CD4-positive, alpha-beta T cell (primary cell): ENCODE measurements around the gene LDLR. TPM values are rescaled to one million over a fixed set of nuclear protein-coding genes. Genes with fewer than 3 reads are reported as not detected.

Experiments
- ATAC-seq: fragments of 200-7000 bp; cut with Tn5 transposase; one replicate; pipeline ENCODE4 v1.10.0; 2022; ENCODE audit warnings: mild to moderate bottlenecking; ENCODE audit not compliant: poor library complexity
- CTCF ChIA-PET: fragments of 350-600 bp; sonication (Branson Sonifier 250); formaldehyde crosslinking; loops from one replicate; lab custom pipeline; 2021; ENCODE audit warnings: antibody characterized with exemption, inconsistent platforms; lab: Charles Lee
- POLR2A ChIA-PET: fragments of 350-600 bp; sonication (Branson Sonifier 250); formaldehyde crosslinking; loops from one replicate; lab custom pipeline; 2021; ENCODE audit warnings: antibody characterized with exemption, inconsistent platforms; lab: Charles Lee
- DNase-seq, 14 experiments: peaks; one replicate each; pipeline ENCODE4 v3.0.0-alpha.2; 2013 to 2020; ENCODE audit warnings: mixed read lengths in 2 of 14
- H3K27ac ChIP-seq, 2 donors: one replicate each; pipeline versions ENCODE4 v1.5.1 to v1.7.0; 2013; ENCODE audit warnings: low read length in 2 of 2, low read depth in 1 of 2, mild to moderate bottlenecking in 1 of 2
- H3K27me3 ChIP-seq, 2 experiments: 1 replicate in 1 of 2; 2 replicates in 1 of 2; pipeline versions ENCODE4 v1.6.1 to v1.7.0; 2013; ENCODE audit warnings: low read length in 2 of 2, control low read depth in 1 of 2, mild to moderate bottlenecking in 1 of 2, moderate library complexity in 1 of 2; ENCODE audit not compliant: insufficient read depth in 2 of 2, control insufficient read depth in 1 of 2
- H3K36me3 ChIP-seq: one replicate; pipeline ENCODE4 v1.6.1; 2013; ENCODE audit warnings: low read length, control low read depth; ENCODE audit not compliant: insufficient read depth
- H3K4me1 ChIP-seq: one replicate; pipeline ENCODE4 v1.6.1; 2013; ENCODE audit warnings: low read length, control low read depth; ENCODE audit not compliant: insufficient read depth
- H3K4me3 ChIP-seq: one replicate; pipeline ENCODE4 v1.5.1; 2013; ENCODE audit warnings: mild to moderate bottlenecking, low read length, moderate library complexity
- H3K9me3 ChIP-seq, 2 experiments: 1 replicate in 1 of 2; 2 replicates in 1 of 2; pipeline versions ENCODE4 v1.6.1 to v1.7.0; 2013; ENCODE audit warnings: low read length in 2 of 2, mild to moderate bottlenecking in 2 of 2, control low read depth in 1 of 2, moderate library complexity in 1 of 2; ENCODE audit not compliant: control insufficient read depth in 1 of 2, insufficient read depth in 1 of 2
- H3K27ac Mint-ChIP-seq: one replicate; pipeline ENCODE4 v1.8.0; 2020; ENCODE audit warnings: mixed read lengths
- H3K27me3 Mint-ChIP-seq: one replicate; pipeline ENCODE4 v1.8.0; 2021; ENCODE audit warnings: mixed read lengths
- H3K36me3 Mint-ChIP-seq: one replicate; pipeline ENCODE4 v1.8.0; 2021; ENCODE audit warnings: low read depth, mixed read lengths
- H3K4me1 Mint-ChIP-seq: one replicate; pipeline ENCODE4 v1.8.0; 2021; ENCODE audit warnings: low read depth, mixed read lengths
- H3K4me3 Mint-ChIP-seq: one replicate; pipeline ENCODE4 v1.8.0; 2020; ENCODE audit warnings: mild to moderate bottlenecking, mixed read lengths
- H3K9me3 Mint-ChIP-seq: one replicate; pipeline ENCODE4 v1.8.0; 2020; ENCODE audit warnings: mixed read lengths
- CTCF ChIP-seq: fragments of 200-600 bp; IDR thresholded peaks from one replicate; pipeline ENCODE4 v1.8.0; 2022; ENCODE audit warnings: antibody characterized with exemption, mild to moderate bottlenecking
- intact Hi-C, 2 experiments: fragments of 100-400 bp; cut with DNase I in 1 of 2; cut with micrococcal nuclease in 1 of 2; formaldehyde crosslinking; loops; one replicate each; pipeline versions ENCODE4 v1.15.1 to v1.9.0; 2023 to 2025; cut with DNase I, micrococcal nuclease
- total RNA-seq, 174 experiments: library from RNA in 2 of 174; stranded (reverse) in 2 of 174; gene quantifications; one replicate each; pipeline ENCODE4 v1.2.3 and lab custom pipeline; 2021 to 2026

Gene LDLR
- total RNA-seq, 2 experiments from 2014 or later: 32.5 to 34.0 TPM

- intact Hi-C loops: no loop called here
- no peak for TF ChIP-seq CTCF
- ChIA-PET CTCF (interaction anchor here (1.6 kb wide), 1 partner anchor 61 kb away, joined by 6 read pairs; no protein-coding TSS in a partner anchor), POLR2A (interaction anchor here (1.5 kb wide), 1 partner anchor 25 kb away, joined by 4 read pairs; the partner anchor contains the start of gene LDLR)
- Mint-ChIP-seq H3K4me1 (no peaks in the 10 kb centered on the region), H3K9me3 (no peaks in the 10 kb centered on the region), H3K36me3 (peaks cover 28% of the 10 kb centered on the region), H3K27me3 (no peaks in the 10 kb centered on the region), H3K27ac (no peak overlapping the region), H3K4me3 (no peak overlapping the region)
- Histone ChIP-seq H3K36me3 (peaks cover 18% of the 10 kb centered on the region), H3K9me3 (peaks cover 0 to 7% of the 10 kb centered on the region in 2 experiments), H3K4me1 (peaks cover 4% of the 10 kb centered on the region), H3K27me3 (no peaks in the 10 kb centered on the region), H3K4me3 (no peak overlapping the region), H3K27ac (no peak overlapping the region)
- no peak for DNase-seq
- ATAC-seq: no peak
Measured at GRCh38 chr19:11064831-11065303, 24.4 kb upstream of the LDLR start.

GRCh38 chr19:11066326-11066725, 22.9 kb upstream of the LDLR start:
- Mint-ChIP-seq H3K27ac (no peak overlapping the region), H3K9me3 (no peaks in the 10 kb centered on the region), H3K27me3 (no peaks in the 10 kb centered on the region), H3K4me1 (no peaks in the 10 kb centered on the region), H3K4me3 (no peak overlapping the region), H3K36me3 (peaks cover 18% of the 10 kb centered on the region)
- Histone ChIP-seq H3K4me1 (peaks cover 4% of the 10 kb centered on the region), H3K4me3 (no peak overlapping the region), H3K9me3 (peaks cover 0 to 7% of the 10 kb centered on the region in 2 experiments), H3K36me3 (peaks cover 8% of the 10 kb centered on the region), H3K27ac (no peak overlapping the region), H3K27me3 (no peaks in the 10 kb centered on the region)
- CTCF ChIA-PET: interaction anchor here (1.6 kb wide), 1 partner anchor 60 kb away, joined by 6 read pairs; no protein-coding TSS in a partner anchor
- POLR2A ChIA-PET: no interaction called here
- intact Hi-C loops: no loop called here
- ATAC-seq (no peak), DNase-seq (no peak)
- TF ChIP-seq CTCF: no peak

GRCh38 chr19:11067356-11068113, 21.7 kb upstream of the LDLR start:
- intact Hi-C loops: no loop called here
- TF ChIP-seq CTCF: no peak
- peaks cover 11% of the 10 kb centered on the region for H3K36me3 Mint-ChIP-seq
- no peak overlapping the region for H3K27ac Mint-ChIP-seq
- ATAC-seq: no peak
- peaks cover 4% of the 10 kb centered on the region for H3K4me1 ChIP-seq
- DNase-seq: no peak
- peaks cover 0 to 7% of the 10 kb centered on the region in 2 experiments for H3K9me3 ChIP-seq
- H3K4me3 ChIP-seq: no peak overlapping the region
- H3K4me1 Mint-ChIP-seq: no peaks in the 10 kb centered on the region
- H3K9me3 Mint-ChIP-seq: no peaks in the 10 kb centered on the region
- H3K27ac ChIP-seq: no peak overlapping the region
- ChIA-PET CTCF (interaction anchor here (0.6 to 1.4 kb wide), 2 partner anchors 21 to 58 kb away, joined by 3 read pairs; partner anchors contain the start of gene LDLR), POLR2A (no interaction called here)
- H3K36me3 ChIP-seq: no peaks in the 10 kb centered on the region
- H3K27me3 ChIP-seq: no peaks in the 10 kb centered on the region
- H3K4me3 Mint-ChIP-seq: no peak overlapping the region
- H3K27me3 Mint-ChIP-seq: no peaks in the 10 kb centered on the region
